A673 (cell line): Measurements from ENCODE around the gene RTP3. TPM values are rescaled to one million over a fixed set of nuclear protein-coding genes. Genes with fewer than 3 reads are reported as not detected.

Experiments
- BruUV-seq: library from RNA; stranded (reverse); fragments of 400-500 nt; replicated peaks from 2 replicates; lab custom pipeline; 2021; lab: Mats Ljungman, UMichigan
- CTCF ChIA-PET: fragments of 300-600 bp; sonication (Branson Sonifier 250); formaldehyde crosslinking; loops from one replicate; lab custom pipeline; 2022; ENCODE audit warnings: antibody characterized with exemption; lab: Charles Lee
- POLR2A ChIA-PET: fragments of 300-600 bp; sonication (Branson Sonifier 250); formaldehyde crosslinking; loops from one replicate; lab custom pipeline; 2022; ENCODE audit warnings: antibody characterized with exemption; ENCODE audit not compliant: low non-redundant PET; lab: Charles Lee
- DNase-seq: peaks from one replicate; pipeline ENCODE4 v3.0.0-alpha.2; 2015; ENCODE audit warnings: low spot score
- H3K27ac ChIP-seq: fragments of 200-600 bp; sonication (generic); 2 replicates; pipeline ENCODE4 v1.5.1; 2016; ENCODE audit warnings: mixed run types, low read depth, mild to moderate bottlenecking, mixed read lengths, antibody characterized with exemption, low read length; ENCODE audit not compliant: poor library complexity, severe bottlenecking
- H3K27me3 ChIP-seq: fragments of 200-600 bp; sonication (generic); replicated peaks from 2 replicates; pipeline ENCODE4 v1.6.1; 2017; ENCODE audit warnings: mixed run types, low read depth, mild to moderate bottlenecking, mixed read lengths, antibody characterized with exemption, low read length; ENCODE audit not compliant: insufficient read depth, poor library complexity
- H3K36me3 ChIP-seq: fragments of 200-600 bp; sonication (generic); 2 replicates; pipeline ENCODE4 v1.6.1; 2016; ENCODE audit warnings: mixed run types, mild to moderate bottlenecking, mixed read lengths, antibody characterized with exemption, low read length; ENCODE audit not compliant: insufficient read depth, poor library complexity, severe bottlenecking
- H3K4me1 ChIP-seq: fragments of 200-600 bp; sonication (generic); 2 replicates; pipeline ENCODE4 v1.6.1; 2017; ENCODE audit warnings: mixed run types, mild to moderate bottlenecking, mixed read lengths, antibody characterized with exemption, low read length; ENCODE audit not compliant: insufficient read depth, poor library complexity, severe bottlenecking
- H3K4me3 ChIP-seq: fragments of 200-600 bp; sonication (generic); 2 replicates; pipeline ENCODE4 v1.5.1; 2016; ENCODE audit warnings: low read depth, mixed run types, mild to moderate bottlenecking, mixed read lengths, low read length; ENCODE audit not compliant: poor library complexity, severe bottlenecking
- H3K9me3 ChIP-seq: fragments of 200-600 bp; sonication (generic); 2 replicates; pipeline ENCODE4 v1.6.1; 2016; ENCODE audit warnings: mixed run types, low read depth, mild to moderate bottlenecking, mixed read lengths, antibody characterized with exemption, low read length; ENCODE audit not compliant: poor library complexity, severe bottlenecking
- EZH2 ChIP-seq: fragments of 200-600 bp; sonication (generic); IDR thresholded peaks from 2 replicates; pipeline ENCODE4 v1.6.1; 2017; ENCODE audit warnings: borderline replicate concordance, low read depth, mild to moderate bottlenecking, mixed read lengths, antibody characterized with exemption, low read length; ENCODE audit not compliant: poor library complexity, severe bottlenecking
- intact Hi-C: fragments of 100-400 bp; cut with micrococcal nuclease; formaldehyde crosslinking; loops from one replicate; pipeline ENCODE4 v1.10.0; 2022; ENCODE audit not compliant: unreplicated experiment
- total RNA-seq: library from RNA; stranded (reverse); gene quantifications from 2 replicates; pipeline ENCODE4 v1.2.3, GENCODE V29; 2021
- TF ChIP-seq, protein P1 (sequence below): fragments of 300-800, 200-600 bp; sonication (generic); conservative IDR thresholded peaks from 2 replicates; pipeline ENCODE4 v1.5.1; 2017; ENCODE audit warnings: low read depth, mild to moderate bottlenecking, antibody characterized with exemption, low read length, moderate library complexity, mixed read lengths

The RTP3 gene
- total RNA-seq, 1 experiment from 2014 or later = not detected

DNA sequence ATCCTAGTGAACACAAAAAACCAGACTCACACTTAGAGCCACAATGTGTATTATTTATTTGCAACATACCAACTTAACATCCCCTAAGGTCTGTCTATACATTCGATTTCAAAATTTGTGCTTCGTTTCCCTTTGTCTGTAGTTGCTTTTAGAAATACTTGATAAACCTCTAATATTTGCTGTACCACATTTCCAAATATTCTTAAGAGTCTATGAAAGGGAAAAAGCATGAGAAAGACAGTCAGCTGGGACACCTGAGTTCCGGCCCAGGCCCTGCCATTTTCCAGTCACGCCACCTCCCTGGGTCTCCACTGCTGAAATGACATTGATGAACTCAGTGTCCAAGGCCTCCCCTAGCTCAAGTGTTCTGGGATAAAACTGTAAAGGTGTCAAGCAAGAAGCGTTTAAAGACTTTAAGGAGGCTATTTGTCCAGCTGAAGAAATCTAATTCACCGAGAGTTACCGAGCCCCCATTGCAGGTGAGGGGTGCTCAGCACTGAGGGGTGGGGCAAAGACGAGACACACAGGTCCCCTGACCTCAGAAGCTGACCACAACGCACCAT is 41.7 kb downstream of the RTP3 start:
- Histone ChIP-seq H3K27me3 (no peaks in the 10 kb centered on the region), H3K9me3 (no peaks in the 10 kb centered on the region), H3K36me3 (no peaks in the 10 kb centered on the region), H3K4me3 (no peak overlapping the region), H3K4me1 (no peaks in the 10 kb centered on the region), H3K27ac (no peak overlapping the region)
- POLR2A ChIA-PET = no interaction called here
- CTCF ChIA-PET = no interaction called here
- no peak for DNase-seq
- intact Hi-C loops = no loop called here
- no peak for TF ChIP-seq EZH2
- TF ChIP-seq, protein P1, sequence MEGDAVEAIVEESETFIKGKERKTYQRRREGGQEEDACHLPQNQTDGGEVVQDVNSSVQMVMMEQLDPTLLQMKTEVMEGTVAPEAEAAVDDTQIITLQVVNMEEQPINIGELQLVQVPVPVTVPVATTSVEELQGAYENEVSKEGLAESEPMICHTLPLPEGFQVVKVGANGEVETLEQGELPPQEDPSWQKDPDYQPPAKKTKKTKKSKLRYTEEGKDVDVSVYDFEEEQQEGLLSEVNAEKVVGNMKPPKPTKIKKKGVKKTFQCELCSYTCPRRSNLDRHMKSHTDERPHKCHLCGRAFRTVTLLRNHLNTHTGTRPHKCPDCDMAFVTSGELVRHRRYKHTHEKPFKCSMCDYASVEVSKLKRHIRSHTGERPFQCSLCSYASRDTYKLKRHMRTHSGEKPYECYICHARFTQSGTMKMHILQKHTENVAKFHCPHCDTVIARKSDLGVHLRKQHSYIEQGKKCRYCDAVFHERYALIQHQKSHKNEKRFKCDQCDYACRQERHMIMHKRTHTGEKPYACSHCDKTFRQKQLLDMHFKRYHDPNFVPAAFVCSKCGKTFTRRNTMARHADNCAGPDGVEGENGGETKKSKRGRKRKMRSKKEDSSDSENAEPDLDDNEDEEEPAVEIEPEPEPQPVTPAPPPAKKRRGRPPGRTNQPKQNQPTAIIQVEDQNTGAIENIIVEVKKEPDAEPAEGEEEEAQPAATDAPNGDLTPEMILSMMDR = no peak
- BruUV-seq = no TSS peak

DNA sequence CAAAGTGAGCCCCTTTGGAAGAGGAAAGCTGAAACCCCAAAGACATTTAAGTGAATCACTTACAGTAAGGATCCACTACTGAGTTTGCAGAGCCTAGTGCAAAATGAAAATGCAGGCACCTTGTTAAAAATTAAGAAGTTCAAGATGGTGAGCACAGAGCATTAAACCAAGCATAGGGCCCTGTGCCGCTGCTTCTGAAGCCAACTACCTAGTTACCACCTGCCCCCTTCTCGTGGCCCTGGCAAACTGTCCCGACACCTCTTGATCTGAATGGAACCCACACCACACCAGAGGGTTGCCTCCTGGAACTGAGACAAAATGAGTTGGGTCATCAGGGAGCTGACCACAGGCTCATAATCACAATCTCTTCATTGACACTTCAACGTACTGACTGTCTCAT is 42.8 kb downstream of the RTP3 start:
- BruUV-seq = no TSS peak
- no peaks in the 10 kb centered on the region for H3K27me3 ChIP-seq
- POLR2A ChIA-PET = no interaction called here

DNA sequence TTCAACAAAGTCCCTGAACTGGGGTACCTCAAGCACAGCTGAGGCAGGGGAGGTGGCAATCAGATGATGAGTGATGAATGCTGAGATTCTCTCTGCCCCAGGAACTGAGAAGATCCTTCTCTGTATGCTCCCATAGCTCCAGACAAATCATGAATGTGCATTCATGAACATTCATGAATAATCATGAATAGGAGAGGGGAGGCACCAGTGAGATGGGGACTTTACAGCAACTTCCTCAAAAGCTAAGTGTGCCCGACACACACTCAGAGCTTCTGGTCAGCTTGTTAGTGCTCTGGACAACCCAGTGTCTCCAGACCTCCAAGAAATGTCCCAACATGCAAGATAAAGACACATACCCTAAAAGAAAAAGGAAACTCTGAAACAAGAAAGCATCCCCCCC is 44.1 kb downstream of the RTP3 start:
- TF ChIP-seq EZH2 = no peak
- TF ChIP-seq, protein P1 = no peak
- Histone ChIP-seq H3K4me1 (no peaks in the 10 kb centered on the region), H3K36me3 (no peaks in the 10 kb centered on the region), H3K9me3 (no peaks in the 10 kb centered on the region), H3K27me3 (no peaks in the 10 kb centered on the region), H3K4me3 (no peak overlapping the region), H3K27ac (no peak overlapping the region)
- ChIA-PET POLR2A (no interaction called here), CTCF (no interaction called here)
- intact Hi-C loops = no loop called here
- no TSS peak for BruUV-seq
- DNase-seq = no peak

More for the DNA sequence above, 42.8 kb downstream of the RTP3 start:
- H3K9me3 ChIP-seq = no peaks in the 10 kb centered on the region
- intact Hi-C loops = no loop called here
- no peak overlapping the region for H3K4me3 ChIP-seq
- CTCF ChIA-PET = no interaction called here
- no peak overlapping the region for H3K27ac ChIP-seq
- H3K36me3 ChIP-seq = no peaks in the 10 kb centered on the region
- H3K4me1 ChIP-seq = no peaks in the 10 kb centered on the region
- TF ChIP-seq, protein P1 = no peak
- no peak for TF ChIP-seq EZH2
- DNase-seq = no peak
